GM10266 (cell line): ENCODE results near the gene TMC6.

ENCODE experiments used
- DNase-seq: peaks from one replicate; pipeline ENCODE4 v3.0.0; 2012; ENCODE audit errors: extremely low spot score
- CTCF ChIP-seq: IDR thresholded peaks from 2 replicates; pipeline ENCODE4 v1.5.1; 2012; ENCODE audit warnings: mild to moderate bottlenecking, low read depth; ENCODE audit not compliant: control insufficient read depth, insufficient read depth; ENCODE audit errors: missing control alignments

The TMC6 gene

GRCh38 chr17:78107457-78107856 is 21.1 kb downstream of the TMC6 start:
- DNase-seq: no peak
- no peak for TF ChIP-seq CTCF

GRCh38 chr17:78106211-78106610 is 22.3 kb downstream of the TMC6 start:
- no peak for DNase-seq
- TF ChIP-seq CTCF: no peak

- no peak for DNase-seq
- no peak for TF ChIP-seq CTCF
Observed at GRCh38 chr17:78105551-78105950, 23.0 kb downstream of the TMC6 start.

GRCh38 chr17:78105101-78105500 is 23.5 kb downstream of the TMC6 start:
- DNase-seq: no peak
- TF ChIP-seq CTCF: no peak

- TF ChIP-seq CTCF: no peak
- DNase-seq: no peak
Observed at GRCh38 chr17:78104540-78104941, 24.0 kb downstream of the TMC6 start.

GRCh38 chr17:78103311-78103710 is 25.2 kb downstream of the TMC6 start:
- no peak for TF ChIP-seq CTCF
- no peak for DNase-seq

- no peak for TF ChIP-seq CTCF
- no peak for DNase-seq
Observed at GRCh38 chr17:78101542-78101941, 27.0 kb downstream of the TMC6 start.
